Activated effector memory CD4-positive, alpha-beta T cell treated with Interleukin-2 at 50 U/mL for 16 hours (primary cell): Measurements from ENCODE around the gene PLCG2.
"Not testable (repeated sequence)": the region's sequence is repeated elsewhere in the genome, so short reads cannot be mapped to it uniquely, and the experiment has no call there.

Experiments
- DNase-seq: peaks from one replicate; pipeline ENCODE4 v3.0.0-alpha.2; 2020

PLCG2 gene

DNA sequence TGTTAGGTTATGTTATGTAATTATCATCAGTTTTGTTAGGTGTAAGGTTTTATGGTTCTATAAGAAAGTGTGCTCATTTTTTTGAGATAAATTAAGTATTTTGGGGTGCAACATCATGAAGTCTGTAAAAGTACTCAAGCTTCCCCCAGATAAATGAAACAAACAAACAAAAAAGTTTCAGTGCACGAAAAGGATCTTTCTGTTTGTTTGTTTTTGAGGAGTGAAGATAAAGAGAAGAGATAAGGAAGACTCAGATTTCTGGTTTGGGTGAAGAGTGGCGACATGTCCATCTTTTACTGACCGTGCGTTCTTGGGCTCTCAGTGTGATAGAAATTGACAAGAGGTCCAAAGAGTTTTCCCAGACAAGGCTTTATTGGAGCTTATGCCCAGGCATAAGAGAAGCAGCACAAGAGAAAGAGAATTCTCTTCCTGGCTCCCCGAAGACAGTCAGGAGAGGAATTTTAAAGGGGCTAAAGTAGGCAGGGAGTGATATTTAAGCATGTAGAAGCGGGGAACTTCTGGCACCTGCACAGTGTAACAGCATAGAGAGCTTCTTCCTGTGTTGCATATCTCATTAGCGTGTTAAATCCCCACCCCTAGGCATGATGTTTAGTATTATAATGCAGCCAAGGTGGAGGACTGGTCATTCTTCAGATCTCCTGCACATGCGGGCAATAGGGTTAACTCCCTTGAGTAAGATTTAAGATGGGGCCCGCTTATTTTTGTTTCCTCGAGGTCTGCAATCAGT lies 71.3 kb downstream of the PLCG2 start:
- DNase-seq: no peak

DNA sequence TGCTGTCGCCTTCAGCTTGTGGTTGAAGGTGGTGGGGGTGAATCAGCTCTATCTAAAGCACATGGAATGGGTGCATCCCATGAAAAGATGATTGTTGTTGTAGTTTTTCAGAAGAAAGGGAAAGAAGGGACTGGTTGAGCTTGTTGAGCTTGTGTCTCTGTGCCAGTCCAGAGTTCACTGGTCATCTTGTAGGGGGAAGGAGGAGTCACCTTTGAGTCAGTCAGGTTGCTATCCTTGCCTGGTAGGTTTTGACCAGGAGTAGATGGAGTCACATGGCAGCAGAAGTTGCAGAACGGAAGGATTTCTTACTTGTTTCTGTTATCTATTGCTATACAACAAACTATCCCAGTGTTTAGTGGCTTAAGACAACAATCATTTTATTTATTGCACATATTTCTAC lies 73.3 kb downstream of the PLCG2 start:
- DNase-seq: no peak

DNA sequence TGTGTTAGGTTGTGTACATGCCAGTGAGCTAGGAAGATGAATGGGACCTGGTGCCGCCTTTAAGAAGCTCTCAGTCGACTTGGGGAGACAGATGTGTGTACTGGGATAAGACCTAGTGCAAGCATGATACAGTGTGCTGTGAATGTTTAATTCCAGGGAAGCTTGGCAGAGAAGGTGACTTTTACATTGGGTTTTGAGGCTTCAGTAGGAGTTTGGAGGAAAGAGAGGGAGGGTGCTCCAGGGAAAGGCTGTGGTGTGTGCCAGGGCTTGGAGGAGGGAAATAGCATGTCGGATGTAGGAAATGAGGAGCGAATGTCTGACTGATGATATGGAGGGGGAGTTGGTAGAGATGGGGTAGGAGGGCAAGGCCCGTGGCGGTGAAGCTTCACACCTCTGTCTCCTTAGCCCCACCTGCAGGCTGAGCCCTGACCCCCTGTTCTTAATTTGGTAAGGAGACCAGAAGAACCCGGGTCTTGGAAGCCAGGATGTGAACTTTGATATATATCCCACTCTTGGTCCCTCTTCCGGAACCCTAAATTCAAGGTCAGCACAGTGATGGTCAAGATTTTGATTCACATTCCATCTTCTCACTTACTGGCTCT lies 76.6 kb downstream of the PLCG2 start:
- DNase-seq: no peak

- DNase-seq: no peak
These were observed 81.5 kb downstream of the PLCG2 start for GRCh38 chr16:81860287-81861266.

GRCh38 chr16:81861503-81861902 lies 82.4 kb downstream of the PLCG2 start:
- DNase-seq: no peak

- DNase-seq: no peak
These were observed 82.8 kb downstream of the PLCG2 start for GRCh38 chr16:81861915-81862314.

GRCh38 chr16:81863630-81864352 lies 84.7 kb downstream of the PLCG2 start:
- DNase-seq: no peak

- DNase-seq: no peak
These were observed 85.7 kb downstream of the PLCG2 start for GRCh38 chr16:81864646-81865382.

GRCh38 chr16:81866820-81867440 lies 87.8 kb downstream of the PLCG2 start:
- DNase-seq: no peak

- DNase-seq: no peak
These were observed 89.1 kb downstream of the PLCG2 start for GRCh38 chr16:81868057-81868748.

GRCh38 chr16:81869326-81869725 lies 90.2 kb downstream of the PLCG2 start:
- DNase-seq: no peak

GRCh38 chr16:81873206-81873605 lies 94.1 kb downstream of the PLCG2 start:
- no peak for DNase-seq

GRCh38 chr16:81873843-81874752 lies 95.0 kb downstream of the PLCG2 start:
- DNase-seq: peak; percentile 14

- no peak for DNase-seq
These were observed 96.4 kb downstream of the PLCG2 start for GRCh38 chr16:81875461-81875860.

DNA sequence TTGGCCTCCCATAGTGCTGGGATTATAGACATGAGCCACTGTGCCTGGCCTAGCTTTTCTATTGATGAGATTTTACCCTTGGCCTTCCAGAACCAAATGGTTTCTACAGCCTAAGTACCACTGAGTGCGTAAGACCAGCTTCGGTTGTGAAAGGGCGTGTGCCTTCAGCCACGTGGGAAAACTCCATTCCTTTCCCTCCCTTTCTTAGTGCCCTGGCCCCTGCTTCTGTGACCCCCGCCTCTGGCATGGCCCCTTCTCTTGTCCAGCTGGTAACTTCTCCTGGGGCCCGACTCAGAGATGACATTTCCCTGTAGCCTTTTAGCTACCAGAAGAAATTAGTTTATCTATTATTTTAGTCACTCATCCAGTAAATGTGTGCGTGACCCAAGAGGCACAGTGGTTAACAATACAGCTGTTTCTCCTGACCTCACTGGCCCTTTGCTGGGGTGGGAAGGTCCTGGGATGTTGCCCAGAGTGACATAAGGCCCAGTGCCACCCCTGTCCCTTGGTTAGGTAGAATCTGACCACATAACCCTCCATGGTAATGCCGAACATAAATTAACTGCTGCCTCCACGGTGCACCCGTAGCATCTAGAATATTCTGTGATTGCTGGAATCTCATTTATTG lies 97.3 kb downstream of the PLCG2 start:
- DNase-seq: no peak

- not testable (repeated sequence) for DNase-seq
These were observed 98.4 kb downstream of the PLCG2 start for GRCh38 chr16:81877490-81877889.

DNA sequence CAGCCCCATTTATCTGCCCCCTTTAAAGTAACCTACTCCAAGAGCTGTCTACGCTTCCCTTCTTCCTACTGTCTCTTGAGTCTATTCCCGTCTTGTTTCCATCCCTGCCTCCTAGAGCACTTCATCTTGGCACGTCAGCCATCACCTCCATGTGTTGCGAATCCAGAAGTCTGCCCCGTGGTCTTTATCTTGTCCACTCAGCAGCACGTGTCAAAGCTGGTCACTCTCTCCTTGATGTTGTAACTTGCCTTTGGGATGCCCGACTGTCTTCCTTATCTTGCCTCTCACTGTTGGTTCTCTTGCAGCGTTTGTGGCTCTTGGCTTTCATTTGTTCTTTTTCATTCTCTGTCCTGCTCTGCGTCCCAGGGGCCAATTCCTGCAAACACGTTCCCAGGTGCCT lies 99.4 kb downstream of the PLCG2 start:
- DNase-seq: no peak

GRCh38 chr16:81879625-81880024 lies 100.5 kb downstream of the PLCG2 start:
- no peak for DNase-seq

DNA sequence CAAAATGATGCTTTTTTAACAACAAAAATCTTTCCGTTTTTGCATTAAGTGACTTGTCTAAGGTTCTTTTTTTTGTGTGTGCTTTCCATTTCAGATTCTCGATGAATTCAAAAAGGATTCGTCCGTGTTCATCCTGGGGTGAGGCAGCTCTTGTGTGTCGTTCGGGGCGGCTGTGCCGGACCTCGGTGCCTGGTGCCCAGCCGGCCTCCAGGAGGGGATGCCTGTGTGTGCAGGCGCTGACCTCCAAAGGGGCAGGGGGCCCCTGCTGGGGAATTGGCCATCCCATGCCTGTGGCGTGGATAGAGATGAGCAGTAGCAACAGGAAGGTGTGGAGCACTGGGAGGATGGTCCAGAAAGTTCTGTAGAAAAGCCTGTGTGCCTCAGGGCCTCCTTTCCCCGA lies 101.7 kb downstream of the PLCG2 start:
- no peak for DNase-seq
